C4-2B (cell line): ENCODE data around the gene ITIH2.

ENCODE experiments used
- CTCF ChIP-seq: fragments of 450-650 bp; conservative IDR thresholded peaks from 2 replicates; pipeline ENCODE4 v1.5.1; 2017; ENCODE audit warnings: mild to moderate bottlenecking
- ZFX ChIP-seq: fragments of 450-650 bp; IDR thresholded peaks from 2 replicates; pipeline ENCODE4 v1.6.1; 2017

DNA sequence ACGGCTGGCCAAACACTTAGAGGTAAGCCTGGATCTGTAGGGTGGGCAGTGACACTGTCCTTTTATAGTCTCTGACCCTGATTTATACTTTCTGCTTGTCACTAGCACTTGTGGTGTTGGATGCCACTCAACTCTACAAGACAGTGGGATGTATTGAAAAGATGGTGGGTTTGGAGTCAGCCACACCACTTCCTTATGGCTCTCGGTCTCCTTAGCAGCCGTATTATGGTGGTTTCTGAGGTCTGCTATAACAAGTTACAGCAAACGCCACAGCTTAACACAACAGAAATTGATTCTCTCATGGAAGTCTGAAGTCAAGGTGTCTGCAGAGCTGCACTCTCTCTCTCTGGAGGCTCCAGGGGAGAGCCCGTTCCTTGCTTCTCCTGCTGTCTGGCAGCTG is 14.7 kb downstream of the ITIH2 start:
- TF ChIP-seq CTCF (no peak), ZFX (no peak)
